Measurements from ENCODE around the gene TINAGL1. TPM values are rescaled to one million over a fixed set of nuclear protein-coding genes. Genes with fewer than 3 reads are reported as not detected.

The TINAGL1 gene
- total RNA-seq, 1 donor from 2014 or later: not detected

DNA sequence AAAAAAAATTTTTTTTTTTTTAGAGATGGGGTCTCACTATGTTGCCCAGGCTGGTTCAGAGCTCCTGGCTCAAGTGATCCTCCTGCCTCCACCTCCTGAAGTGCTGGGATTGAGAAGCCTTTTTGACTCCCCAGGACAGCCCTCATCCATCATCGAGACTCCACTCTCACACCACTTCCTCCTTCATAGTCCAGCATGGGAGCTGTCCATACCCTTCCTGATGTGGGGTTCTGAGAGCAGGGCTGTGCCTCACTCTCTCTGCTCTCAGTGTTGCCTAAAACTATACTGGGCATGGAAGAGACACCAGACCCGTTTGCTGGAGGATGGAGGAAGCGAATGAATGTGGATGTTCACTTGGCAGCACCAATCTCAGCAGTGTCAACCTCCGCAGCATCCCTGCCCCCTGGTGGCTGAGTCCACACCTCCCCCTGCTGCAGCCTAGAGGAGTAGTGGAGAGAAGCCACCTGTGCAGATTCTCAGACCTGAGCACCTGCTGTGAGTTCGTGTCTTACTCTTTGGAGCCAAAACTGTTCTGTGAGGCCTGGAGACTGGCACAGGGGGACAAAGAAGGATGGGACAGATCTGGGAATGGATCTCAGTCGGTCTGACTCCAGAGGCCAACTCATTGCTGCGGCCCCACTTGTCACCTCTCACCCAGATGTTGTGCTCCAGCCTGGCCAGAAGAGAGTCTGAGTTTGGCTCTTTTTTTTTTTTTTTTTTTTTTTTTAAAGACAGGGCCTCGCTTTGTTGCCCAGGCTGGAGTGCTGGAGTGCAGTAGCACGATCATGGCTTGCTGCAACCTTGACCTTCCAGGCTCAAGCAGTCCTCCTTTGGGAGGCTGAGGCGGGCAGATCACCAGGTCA is 17.7 kb downstream of the TINAGL1 start:
- TF ChIP-seq, protein P1, sequence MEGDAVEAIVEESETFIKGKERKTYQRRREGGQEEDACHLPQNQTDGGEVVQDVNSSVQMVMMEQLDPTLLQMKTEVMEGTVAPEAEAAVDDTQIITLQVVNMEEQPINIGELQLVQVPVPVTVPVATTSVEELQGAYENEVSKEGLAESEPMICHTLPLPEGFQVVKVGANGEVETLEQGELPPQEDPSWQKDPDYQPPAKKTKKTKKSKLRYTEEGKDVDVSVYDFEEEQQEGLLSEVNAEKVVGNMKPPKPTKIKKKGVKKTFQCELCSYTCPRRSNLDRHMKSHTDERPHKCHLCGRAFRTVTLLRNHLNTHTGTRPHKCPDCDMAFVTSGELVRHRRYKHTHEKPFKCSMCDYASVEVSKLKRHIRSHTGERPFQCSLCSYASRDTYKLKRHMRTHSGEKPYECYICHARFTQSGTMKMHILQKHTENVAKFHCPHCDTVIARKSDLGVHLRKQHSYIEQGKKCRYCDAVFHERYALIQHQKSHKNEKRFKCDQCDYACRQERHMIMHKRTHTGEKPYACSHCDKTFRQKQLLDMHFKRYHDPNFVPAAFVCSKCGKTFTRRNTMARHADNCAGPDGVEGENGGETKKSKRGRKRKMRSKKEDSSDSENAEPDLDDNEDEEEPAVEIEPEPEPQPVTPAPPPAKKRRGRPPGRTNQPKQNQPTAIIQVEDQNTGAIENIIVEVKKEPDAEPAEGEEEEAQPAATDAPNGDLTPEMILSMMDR (IDR thresholded peaks at IDR 0.05): no peak
- POLR2A ChIA-PET: no interaction called here
- H3K4me3 Mint-ChIP-seq: no peak overlapping the region
- H3K36me3 Mint-ChIP-seq (ENCODE audit: low read depth): no peaks in the 10 kb centered on the region
- H3K27me3 Mint-ChIP-seq: peaks cover 16% of the 10 kb centered on the region
- no peaks in the 10 kb centered on the region for H3K9me3 Mint-ChIP-seq
- DNase-seq (peak; percentile 45), ATAC-seq (ENCODE audit: low read depth) (peak; percentile 96)
- H3K27ac Mint-ChIP-seq: no peak overlapping the region
- intact Hi-C loops (cut with micrococcal nuclease): loop anchor here (1.0 to 2.0 kb wide), 2 partner anchors 25 to 30 kb away; no protein-coding TSS in a partner anchor
- CTCF ChIA-PET: interaction anchor here (1.0 to 1.2 kb wide), 2 partner anchors 11 to 12 kb away, joined by 3 to 4 read pairs; no protein-coding TSS in a partner anchor
- H3K4me1 Mint-ChIP-seq: peaks cover 14% of the 10 kb centered on the region

DNA sequence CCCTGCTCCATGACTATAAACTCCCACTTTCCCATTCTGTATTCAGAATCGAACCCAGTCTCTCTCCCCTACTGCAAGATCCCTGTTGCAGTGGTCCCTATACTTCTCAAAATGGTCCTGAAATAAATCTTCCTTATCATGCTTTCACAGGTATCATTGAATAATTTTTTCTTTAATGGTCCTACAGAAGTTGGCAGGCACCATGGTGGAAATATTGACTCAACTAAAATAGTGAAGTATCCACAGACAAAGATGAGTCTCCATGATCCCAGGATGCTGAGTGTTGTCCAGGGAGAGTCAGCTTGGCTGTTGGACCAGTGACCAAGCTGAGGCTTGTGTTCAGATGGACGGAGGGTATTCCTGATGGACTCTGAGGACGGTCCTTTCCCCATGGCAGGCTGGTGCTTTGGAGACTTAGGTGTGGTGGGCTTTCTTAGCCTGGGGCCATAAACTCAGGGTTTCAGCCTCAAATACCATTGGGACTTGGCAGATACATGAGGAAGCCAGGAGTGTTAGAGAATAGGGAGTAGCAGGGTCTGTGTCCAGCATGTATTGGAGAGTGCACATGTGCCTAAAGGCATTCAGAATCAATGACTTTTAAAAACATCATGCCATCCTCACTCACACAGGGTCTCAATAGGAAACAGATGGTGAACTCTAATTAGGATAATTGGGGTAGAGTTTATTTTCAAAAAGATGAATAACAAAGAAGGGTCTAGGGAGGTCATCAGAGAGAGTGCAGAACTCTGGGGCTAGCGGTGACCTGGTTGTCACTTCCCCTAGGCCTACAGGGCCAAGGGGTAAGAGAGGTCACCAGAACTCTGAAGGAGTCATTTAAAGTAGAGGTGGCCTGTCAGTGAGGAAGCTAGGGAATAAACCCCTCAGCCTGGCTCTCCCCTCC is 19.8 kb downstream of the TINAGL1 start:
- intact Hi-C loops (cut with micrococcal nuclease): loop anchor here (2.0 kb wide), 1 partner anchor 23 kb away; no protein-coding TSS in a partner anchor
- ATAC-seq (ENCODE audit: low read depth) (no peak), DNase-seq (no peak)
- Mint-ChIP-seq H3K27me3 (peaks cover 11% of the 10 kb centered on the region), H3K4me1 (peaks cover 18% of the 10 kb centered on the region), H3K27ac (peak overlapping the region; percentile 13), H3K36me3 (ENCODE audit: low read depth) (no peaks in the 10 kb centered on the region), H3K9me3 (no peaks in the 10 kb centered on the region), H3K4me3 (no peak overlapping the region)
- POLR2A ChIA-PET: interaction anchor here (0.5 to 1.7 kb wide), 4 partner anchors 10 to 22 kb away, joined by 3 to 9 read pairs (median 3); no protein-coding TSS in a partner anchor
- CTCF ChIA-PET: interaction anchor here (1.3 kb wide), 1 partner anchor 47 kb away, joined by 4 read pairs; no protein-coding TSS in a partner anchor
- TF ChIP-seq, protein P1 (IDR thresholded peaks at IDR 0.05): no peak

DNA sequence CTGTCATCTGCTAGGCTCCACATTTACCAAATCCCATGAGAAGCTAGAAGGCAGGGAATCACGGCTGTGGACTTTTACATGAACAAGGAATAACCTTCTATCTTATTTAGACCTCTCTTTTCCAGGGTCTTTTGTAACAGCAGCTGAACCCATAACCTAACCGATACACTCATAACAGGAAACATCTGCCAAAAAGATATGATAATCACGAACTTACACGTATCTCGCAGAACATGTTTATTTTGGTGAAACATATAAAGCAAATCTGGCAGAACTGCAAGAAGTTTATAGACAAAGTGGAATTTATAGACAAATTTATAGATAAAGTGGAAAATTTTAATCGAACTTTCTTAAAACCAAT is 20.4 kb downstream of the TINAGL1 start:
- POLR2A ChIA-PET: interaction anchor here (0.9 to 1.7 kb wide), 3 partner anchors 9 to 21 kb away, joined by 3 to 9 read pairs (median 3); no protein-coding TSS in a partner anchor
- no peak for ATAC-seq (ENCODE audit: low read depth)
- intact Hi-C loops (cut with micrococcal nuclease): no loop called here
- CTCF ChIA-PET: interaction anchor here (0.9 to 1.3 kb wide), 2 partner anchors 9 to 48 kb away, joined by 3 to 4 read pairs; no protein-coding TSS in a partner anchor
- H3K27ac Mint-ChIP-seq: peak overlapping the region; percentile 13
- no peaks in the 10 kb centered on the region for H3K9me3 Mint-ChIP-seq
- DNase-seq: no peak
- TF ChIP-seq, protein P1 (IDR thresholded peaks at IDR 0.05): no peak
- no peaks in the 10 kb centered on the region for H3K36me3 Mint-ChIP-seq (ENCODE audit: low read depth)
- no peak overlapping the region for H3K4me3 Mint-ChIP-seq
- H3K4me1 Mint-ChIP-seq: peaks cover 18% of the 10 kb centered on the region
- H3K27me3 Mint-ChIP-seq: peaks cover 5% of the 10 kb centered on the region

DNA sequence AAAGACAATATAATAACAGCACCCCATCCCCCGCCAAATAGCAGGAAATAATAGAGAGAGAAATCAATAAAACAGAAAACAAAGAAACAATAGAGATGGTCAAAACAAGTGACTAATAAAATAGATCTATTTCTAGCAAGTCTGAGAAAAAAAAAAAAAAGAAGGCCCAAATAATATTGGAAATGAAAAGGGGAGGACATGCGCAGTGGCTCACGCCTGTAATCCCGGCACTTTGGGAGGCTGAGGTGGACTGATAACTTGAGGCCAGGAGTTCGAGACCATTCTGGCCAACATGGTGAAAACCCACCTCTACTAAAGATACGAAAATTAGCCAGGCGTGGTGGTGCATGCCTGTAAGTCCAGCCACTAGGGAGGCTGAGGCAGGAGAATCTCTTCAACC is 22.7 kb downstream of the TINAGL1 start:
- intact Hi-C loops (cut with micrococcal nuclease): no loop called here
- Mint-ChIP-seq H3K4me1 (peaks cover 18% of the 10 kb centered on the region), H3K36me3 (ENCODE audit: low read depth) (no peaks in the 10 kb centered on the region), H3K27me3 (no peaks in the 10 kb centered on the region), H3K9me3 (no peaks in the 10 kb centered on the region), H3K4me3 (no peak overlapping the region), H3K27ac (no peak overlapping the region)
- ATAC-seq (ENCODE audit: low read depth) (no peak), DNase-seq (no peak)
- ChIA-PET POLR2A (no interaction called here), CTCF (interaction anchor here (1.2 to 1.4 kb wide), 2 partner anchors 11 to 20 kb away, joined by 3 read pairs; no protein-coding TSS in a partner anchor)
- TF ChIP-seq, protein P1 (IDR thresholded peaks at IDR 0.05): no peak

Measured in activated B cell treated with CpG ODN at 0.5 μM for 24 hours (primary cell).